KG1 (cell line): ENCODE results near the gene TNFRSF1A.

Experiments used
- DNase-seq: peaks from one replicate; lab custom pipeline; 2025; lab: John Stamatoyannopoulos, UW

The TNFRSF1A gene

GRCh38 chr12:6374028-6374785, 32.3 kb upstream of the TNFRSF1A start:
- no peak for DNase-seq

- DNase-seq = no peak
Measured at GRCh38 chr12:6373022-6373787, 31.3 kb upstream of the TNFRSF1A start.

- no peak for DNase-seq
Measured at GRCh38 chr12:6372403-6373003, 30.6 kb upstream of the TNFRSF1A start.

GRCh38 chr12:6370994-6371754, 29.3 kb upstream of the TNFRSF1A start:
- no peak for DNase-seq

- no peak for DNase-seq
Measured at GRCh38 chr12:6370576-6370935, 28.7 kb upstream of the TNFRSF1A start.

GRCh38 chr12:6369916-6370575, 28.2 kb upstream of the TNFRSF1A start:
- no peak for DNase-seq

- DNase-seq = no peak
Measured at GRCh38 chr12:6368906-6369525, 27.1 kb upstream of the TNFRSF1A start.

- DNase-seq = no peak
Measured at GRCh38 chr12:6367969-6368892, 26.4 kb upstream of the TNFRSF1A start.

GRCh38 chr12:6367065-6367968, 25.4 kb upstream of the TNFRSF1A start:
- no peak for DNase-seq

- no peak for DNase-seq
Measured at GRCh38 chr12:6364044-6364374, 22.1 kb upstream of the TNFRSF1A start.

- DNase-seq = no peak
Measured at GRCh38 chr12:6363330-6364043, 21.6 kb upstream of the TNFRSF1A start.

GRCh38 chr12:6363010-6363329, 21.1 kb upstream of the TNFRSF1A start:
- no peak for DNase-seq

- no peak for DNase-seq
Measured at GRCh38 chr12:6362403-6362802, 20.5 kb upstream of the TNFRSF1A start.

GRCh38 chr12:6361834-6362233, 20.0 kb upstream of the TNFRSF1A start:
- no peak for DNase-seq

- DNase-seq = no peak
Measured at GRCh38 chr12:6360578-6361490, 19.0 kb upstream of the TNFRSF1A start.

- no peak for DNase-seq
Measured at GRCh38 chr12:6360080-6360571, 18.2 kb upstream of the TNFRSF1A start.

- no peak for DNase-seq
Measured at GRCh38 chr12:6358881-6359280, 17.0 kb upstream of the TNFRSF1A start.
